GM19455 (cell line): ENCODE measurements around the gene TMEM43.
"Not testable (repeated sequence)": the region's sequence is repeated elsewhere in the genome, so short reads cannot be mapped to it uniquely, and the experiment has no call there.

Experiments used
- ATAC-seq: cut with Tn5 transposase; IDR thresholded peaks from one replicate; pipeline ENCODE4 v1.9.1; 2021; ENCODE audit not compliant: unreplicated experiment

Gene TMEM43

GRCh38 chr3:14124615-14125192, at the start of gene TMEM43, which contains the start of gene CHCHD4:
Gene TMEM43 (plus strand): TSS chr3:14125052. CDS start chr3:14125194, 142 bp downstream.
Gene CHCHD4 (minus strand): TSS chr3:14124870. CDS start chr3:14124676, 194 bp downstream.
- ATAC-seq: peak; percentile 89

- not testable (repeated sequence) for ATAC-seq
These were observed 49.6 kb upstream of the TMEM43 start for GRCh38 chr3:14075233-14075632.

- ATAC-seq: no peak
These were observed 47.5 kb upstream of the TMEM43 start for GRCh38 chr3:14077310-14077709.

GRCh38 chr3:14082108-14082657, 42.7 kb upstream of the TMEM43 start:
- ATAC-seq: no peak

- ATAC-seq: not testable (repeated sequence)
These were observed 37.4 kb upstream of the TMEM43 start for GRCh38 chr3:14087461-14087860.

GRCh38 chr3:14091959-14092358, 32.9 kb upstream of the TMEM43 start:
- ATAC-seq: not testable (repeated sequence)

GRCh38 chr3:14092464-14092863, 32.4 kb upstream of the TMEM43 start:
- ATAC-seq: no peak

- ATAC-seq: no peak
These were observed 31.0 kb upstream of the TMEM43 start for GRCh38 chr3:14093831-14094230.

GRCh38 chr3:14096742-14097141, 28.1 kb upstream of the TMEM43 start:
- no peak for ATAC-seq

GRCh38 chr3:14097616-14098391, 27.0 kb upstream of the TMEM43 start:
- ATAC-seq: no peak

- ATAC-seq: not testable (repeated sequence)
These were observed 15.0 kb upstream of the TMEM43 start for GRCh38 chr3:14109821-14110220.

GRCh38 chr3:14110699-14111098, 14.2 kb upstream of the TMEM43 start:
- no peak for ATAC-seq

GRCh38 chr3:14113965-14114635, 10.8 kb upstream of the TMEM43 start:
- ATAC-seq: no peak

- no peak for ATAC-seq
These were observed 7.1 kb upstream of the TMEM43 start for GRCh38 chr3:14117468-14118399.

- no peak for ATAC-seq
These were observed 6.2 kb upstream of the TMEM43 start for GRCh38 chr3:14118400-14119381.

- ATAC-seq: no peak
These were observed 5.2 kb upstream of the TMEM43 start for GRCh38 chr3:14119651-14120050.

- ATAC-seq: no peak
These were observed 4.5 kb upstream of the TMEM43 start for GRCh38 chr3:14120111-14120920.

- not testable (repeated sequence) for ATAC-seq
These were observed 3.9 kb upstream of the TMEM43 start for GRCh38 chr3:14120921-14121448.
